HCT116 (cell line): ENCODE data around the gene IL1RAP. TPM values are rescaled to one million over a fixed set of nuclear protein-coding genes. Genes with fewer than 3 reads are reported as not detected.

Experiments used
- ATAC-seq: fragments of 200-7000 bp; cut with Tn5 transposase; 2 replicates; pipeline ENCODE4 v1.9.1; 2020; ENCODE audit warnings: mild to moderate bottlenecking, moderate library complexity
- BruUV-seq: library from RNA; stranded (reverse); fragments of 400-500 nt; replicated peaks from 2 replicates; lab custom pipeline; 2021; lab: Mats Ljungman, UMichigan
- CTCF ChIA-PET: fragments of 300-600 bp; sonication (Branson Sonifier 250); formaldehyde crosslinking; loops from one replicate; lab custom pipeline; 2021; ENCODE audit warnings: antibody characterized with exemption; lab: Charles Lee
- POLR2A ChIA-PET: fragments of 300-600, 350-600 bp; sonication (Branson Sonifier 250); formaldehyde crosslinking; loops from one replicate; lab custom pipeline; 2021; ENCODE audit warnings: antibody characterized with exemption; lab: Charles Lee
- RAD21 ChIA-PET, 2 experiments: fragments of 300-600 bp; sonication (Branson Sonifier 250); formaldehyde crosslinking; loops; one replicate each; lab custom pipeline; 2023; ENCODE audit warnings: low total read pairs in 2 of 2; ENCODE audit not compliant: uncharacterized antibody in 2 of 2, unreplicated experiment in 2 of 2, low non-redundant PET in 1 of 2; lab: Charles Lee
- DNase-seq: peaks from one replicate; pipeline ENCODE4 v3.0.0-alpha.2; 2010; ENCODE audit warnings: low read depth, low spot score
- H2AFZ ChIP-seq: fragments of 200-600 bp; shearing (Covaris generic), sonication (generic); 2 replicates; pipeline ENCODE4 v1.6.1; 2017; ENCODE audit warnings: low read depth, mixed run types, mixed read lengths, antibody characterized with exemption, low read length; ENCODE audit not compliant: poor library complexity, severe bottlenecking
- H3K27ac ChIP-seq: 2 replicates; pipeline ENCODE4 v1.5.1; 2012; ENCODE audit warnings: low read depth, low read length
- H3K27me3 ChIP-seq: fragments of 200-600 bp; sonication (generic); 2 replicates; pipeline ENCODE4 v1.6.1; 2016; ENCODE audit warnings: mixed run types, low read length, mixed read lengths; ENCODE audit not compliant: insufficient read depth
- H3K36me3 ChIP-seq, 2 experiments: fragments of 200-500 bp in 1 of 2; fragments of 200-600 bp in 1 of 2; sonication (Bioruptor generic) in 1 of 2; sonication (generic) in 1 of 2; 2 replicates each; pipeline versions ENCODE4 v1.5.1 to v1.6.1; 2014 to 2016; ENCODE audit warnings: low read length in 2 of 2, inconsistent platforms in 1 of 2, mixed read lengths in 1 of 2, mixed run types in 1 of 2; ENCODE audit not compliant: insufficient read depth in 2 of 2, control insufficient read depth in 1 of 2
- H3K4me1 ChIP-seq, 2 experiments: fragments of 200-600 bp in 1 of 2; sonication (generic) in 1 of 2; 2 replicates each; pipeline versions ENCODE4 v1.5.1 to v1.6.1; 2012 to 2017; ENCODE audit warnings: low read length in 2 of 2, inconsistent platforms in 1 of 2, mild to moderate bottlenecking in 1 of 2, mixed read lengths in 1 of 2, mixed run types in 1 of 2, moderate library complexity in 1 of 2; ENCODE audit not compliant: insufficient read depth in 2 of 2, control insufficient read depth in 1 of 2
- H3K4me2 ChIP-seq: fragments of 200-600 bp; sonication (generic); 2 replicates; pipeline ENCODE4 v1.6.1; 2017; ENCODE audit warnings: mixed run types, low read length, mixed read lengths
- H3K4me3 ChIP-seq, 2 experiments: fragments of 200-600 bp in 1 of 2; sonication (generic) in 1 of 2; replicated peaks in 1 of 2; 2 replicates each; pipeline ENCODE4 v1.5.1; 2011 to 2016; ENCODE audit warnings: low read length in 2 of 2, control low read depth in 1 of 2, low read depth in 1 of 2, mild to moderate bottlenecking in 1 of 2, mixed read lengths in 1 of 2, mixed run types in 1 of 2
- H3K79me2 ChIP-seq: fragments of 200-600 bp; sonication (generic); 2 replicates; pipeline ENCODE4 v1.6.1; 2017; ENCODE audit warnings: mild to moderate bottlenecking, mixed run types, low read length, moderate library complexity, mixed read lengths; ENCODE audit not compliant: insufficient read depth
- H3K9ac ChIP-seq: fragments of 200-600 bp; sonication (generic); 2 replicates; pipeline ENCODE4 v1.6.1; 2016; ENCODE audit warnings: low read length, mixed read lengths
- H3K9me2 ChIP-seq: fragments of 200-600 bp; sonication (generic), shearing (Covaris generic); 2 replicates; pipeline ENCODE4 v1.6.1; 2017; ENCODE audit warnings: mixed run types, mild to moderate bottlenecking, moderate library complexity; ENCODE audit not compliant: insufficient read depth
- H3K9me3 ChIP-seq, 2 experiments: fragments of 200-500 bp in 1 of 2; fragments of 200-600 bp in 1 of 2; sonication (Bioruptor generic) in 1 of 2; sonication (generic) in 1 of 2; 2 replicates each; pipeline ENCODE4 v1.6.1; 2014 to 2017; ENCODE audit warnings: low read length in 2 of 2, mixed read lengths in 2 of 2, inconsistent platforms in 1 of 2, low read depth in 1 of 2, mild to moderate bottlenecking in 1 of 2, mixed run types in 1 of 2, moderate library complexity in 1 of 2; ENCODE audit not compliant: control insufficient read depth in 1 of 2, insufficient read depth in 1 of 2
- H4K20me1 ChIP-seq: fragments of 200-600 bp; sonication (generic), shearing (Covaris generic); 2 replicates; pipeline ENCODE4 v1.6.1; 2017; ENCODE audit warnings: mixed run types, mild to moderate bottlenecking, moderate library complexity; ENCODE audit not compliant: insufficient read depth
- ELF1 ChIP-seq: IDR thresholded peaks from 2 replicates; pipeline ENCODE4 v1.6.1; 2012; ENCODE audit warnings: low read depth, borderline replicate concordance
- EZH2 ChIP-seq: fragments of 200-600 bp; sonication (generic); IDR thresholded peaks from 2 replicates; pipeline ENCODE4 v1.6.1; 2017; ENCODE audit warnings: antibody characterized with exemption, mixed run types
- EZH2phosphoT487 ChIP-seq: fragments of 200-600 bp; IDR thresholded peaks from 2 replicates; pipeline ENCODE4 v1.6.1; 2018; ENCODE audit warnings: antibody characterized with exemption, borderline replicate concordance
- POLR2A ChIP-seq: IDR thresholded peaks from 2 replicates; pipeline ENCODE4 v1.7.0; 2011; ENCODE audit warnings: borderline replicate concordance; ENCODE audit not compliant: insufficient read depth, insufficient read length; ENCODE audit errors: extremely low read depth
- POLR2AphosphoS5 ChIP-seq: IDR thresholded peaks from 2 replicates; pipeline ENCODE4 v1.6.1; 2011; ENCODE audit warnings: mild to moderate bottlenecking, low read depth, low read length, moderate library complexity
- SIN3A ChIP-seq: IDR thresholded peaks from 2 replicates; pipeline ENCODE4 v1.6.1; 2012; ENCODE audit warnings: low read depth
- SRF ChIP-seq: IDR thresholded peaks from 2 replicates; pipeline ENCODE4 v1.6.1; 2012; ENCODE audit warnings: low read depth
- ZFX ChIP-seq: fragments of 450-650 bp; IDR thresholded peaks from 2 replicates; pipeline ENCODE4 v1.6.1; 2017
- intact Hi-C: fragments of 100-400 bp; cut with micrococcal nuclease; formaldehyde crosslinking; loops from 2 replicates; pipeline ENCODE4 v1.10.0; 2022
- total RNA-seq: library from RNA; stranded (reverse); gene quantifications from one replicate; pipeline ENCODE4 v1.2.1, GENCODE V29; 2021; ENCODE audit not compliant: unreplicated experiment
- TF ChIP-seq, protein P1 (sequence below): IDR thresholded peaks from 2 replicates; pipeline ENCODE4 v1.6.1; 2012
- TF ChIP-seq, protein P2 (sequence below): IDR thresholded peaks from 2 replicates; pipeline ENCODE4 v1.6.1; 2012; ENCODE audit warnings: low read depth
- TF ChIP-seq, protein P3 (sequence below): IDR thresholded peaks from 2 replicates; pipeline ENCODE4 v1.6.1; 2011; ENCODE audit warnings: mild to moderate bottlenecking, low read length, moderate library complexity; ENCODE audit not compliant: insufficient replicate concordance; ENCODE audit errors: extremely low read depth

IL1RAP gene
- total RNA-seq, 1 experiment from 2014 or later = 5.8 TPM

DNA sequence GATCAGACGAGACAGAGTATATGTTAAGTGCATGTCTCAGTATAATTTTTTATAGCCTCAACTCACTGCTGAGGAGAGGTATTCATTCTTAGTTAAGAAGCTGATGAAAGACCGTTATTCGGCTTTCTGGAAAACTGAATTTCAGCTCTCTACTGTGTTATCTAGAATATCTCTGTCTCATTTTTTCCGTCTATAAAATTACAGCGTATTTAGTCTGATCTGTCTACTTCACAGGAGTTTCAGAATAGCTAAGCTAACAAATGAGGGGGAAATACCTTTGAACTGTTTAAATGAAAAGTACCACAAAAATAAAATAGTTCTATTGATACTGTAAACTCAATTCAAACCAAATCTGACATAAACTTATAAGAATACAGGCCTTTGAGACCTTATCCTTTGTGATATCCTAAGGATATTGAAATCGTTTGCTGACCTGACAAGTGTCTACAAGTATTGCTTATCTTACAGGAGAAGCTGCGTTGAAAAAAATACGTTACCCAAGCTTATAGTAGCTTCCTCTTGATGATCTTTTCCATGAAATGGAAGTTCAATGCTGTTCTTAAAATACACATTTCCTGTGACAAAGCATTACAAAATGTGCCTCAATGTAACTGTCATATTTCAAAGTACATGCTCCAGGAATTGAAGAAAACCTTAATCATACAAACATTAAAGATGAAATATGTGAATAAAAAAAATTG is 104.6 kb downstream of the IL1RAP start:
- Histone ChIP-seq H3K9me3 (no peaks in the 10 kb centered on the region), H3K4me1 (no peaks in the 10 kb centered on the region), H3K27me3 (no peaks in the 10 kb centered on the region), H3K27ac (no peak overlapping the region), H3K36me3 (no peaks in the 10 kb centered on the region), H2AFZ (no peak overlapping the region), H3K4me2 (no peak overlapping the region), H4K20me1 (no peaks in the 10 kb centered on the region), H3K9me2 (no peaks in the 10 kb centered on the region), H3K79me2 (no peaks in the 10 kb centered on the region), H3K4me3 (no peak overlapping the region), H3K9ac (no peak overlapping the region)
- ChIA-PET POLR2A (no interaction called here), RAD21 (no interaction called here), CTCF (no interaction called here)
- ATAC-seq = no peak
- intact Hi-C loops = no loop called here
- TF ChIP-seq POLR2AphosphoS5 = no peak
- TF ChIP-seq ZFX = no peak
- TF ChIP-seq SIN3A = no peak
- no peak for TF ChIP-seq EZH2
- no peak for TF ChIP-seq ELF1
- no peak for TF ChIP-seq EZH2phosphoT487
- TF ChIP-seq POLR2A = no peak
- TF ChIP-seq, protein P1, sequence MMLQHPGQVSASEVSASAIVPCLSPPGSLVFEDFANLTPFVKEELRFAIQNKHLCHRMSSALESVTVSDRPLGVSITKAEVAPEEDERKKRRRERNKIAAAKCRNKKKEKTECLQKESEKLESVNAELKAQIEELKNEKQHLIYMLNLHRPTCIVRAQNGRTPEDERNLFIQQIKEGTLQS = no peak
- TF ChIP-seq, protein P2, sequence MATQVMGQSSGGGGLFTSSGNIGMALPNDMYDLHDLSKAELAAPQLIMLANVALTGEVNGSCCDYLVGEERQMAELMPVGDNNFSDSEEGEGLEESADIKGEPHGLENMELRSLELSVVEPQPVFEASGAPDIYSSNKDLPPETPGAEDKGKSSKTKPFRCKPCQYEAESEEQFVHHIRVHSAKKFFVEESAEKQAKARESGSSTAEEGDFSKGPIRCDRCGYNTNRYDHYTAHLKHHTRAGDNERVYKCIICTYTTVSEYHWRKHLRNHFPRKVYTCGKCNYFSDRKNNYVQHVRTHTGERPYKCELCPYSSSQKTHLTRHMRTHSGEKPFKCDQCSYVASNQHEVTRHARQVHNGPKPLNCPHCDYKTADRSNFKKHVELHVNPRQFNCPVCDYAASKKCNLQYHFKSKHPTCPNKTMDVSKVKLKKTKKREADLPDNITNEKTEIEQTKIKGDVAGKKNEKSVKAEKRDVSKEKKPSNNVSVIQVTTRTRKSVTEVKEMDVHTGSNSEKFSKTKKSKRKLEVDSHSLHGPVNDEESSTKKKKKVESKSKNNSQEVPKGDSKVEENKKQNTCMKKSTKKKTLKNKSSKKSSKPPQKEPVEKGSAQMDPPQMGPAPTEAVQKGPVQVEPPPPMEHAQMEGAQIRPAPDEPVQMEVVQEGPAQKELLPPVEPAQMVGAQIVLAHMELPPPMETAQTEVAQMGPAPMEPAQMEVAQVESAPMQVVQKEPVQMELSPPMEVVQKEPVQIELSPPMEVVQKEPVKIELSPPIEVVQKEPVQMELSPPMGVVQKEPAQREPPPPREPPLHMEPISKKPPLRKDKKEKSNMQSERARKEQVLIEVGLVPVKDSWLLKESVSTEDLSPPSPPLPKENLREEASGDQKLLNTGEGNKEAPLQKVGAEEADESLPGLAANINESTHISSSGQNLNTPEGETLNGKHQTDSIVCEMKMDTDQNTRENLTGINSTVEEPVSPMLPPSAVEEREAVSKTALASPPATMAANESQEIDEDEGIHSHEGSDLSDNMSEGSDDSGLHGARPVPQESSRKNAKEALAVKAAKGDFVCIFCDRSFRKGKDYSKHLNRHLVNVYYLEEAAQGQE = no peak
- TF ChIP-seq, protein P3, sequence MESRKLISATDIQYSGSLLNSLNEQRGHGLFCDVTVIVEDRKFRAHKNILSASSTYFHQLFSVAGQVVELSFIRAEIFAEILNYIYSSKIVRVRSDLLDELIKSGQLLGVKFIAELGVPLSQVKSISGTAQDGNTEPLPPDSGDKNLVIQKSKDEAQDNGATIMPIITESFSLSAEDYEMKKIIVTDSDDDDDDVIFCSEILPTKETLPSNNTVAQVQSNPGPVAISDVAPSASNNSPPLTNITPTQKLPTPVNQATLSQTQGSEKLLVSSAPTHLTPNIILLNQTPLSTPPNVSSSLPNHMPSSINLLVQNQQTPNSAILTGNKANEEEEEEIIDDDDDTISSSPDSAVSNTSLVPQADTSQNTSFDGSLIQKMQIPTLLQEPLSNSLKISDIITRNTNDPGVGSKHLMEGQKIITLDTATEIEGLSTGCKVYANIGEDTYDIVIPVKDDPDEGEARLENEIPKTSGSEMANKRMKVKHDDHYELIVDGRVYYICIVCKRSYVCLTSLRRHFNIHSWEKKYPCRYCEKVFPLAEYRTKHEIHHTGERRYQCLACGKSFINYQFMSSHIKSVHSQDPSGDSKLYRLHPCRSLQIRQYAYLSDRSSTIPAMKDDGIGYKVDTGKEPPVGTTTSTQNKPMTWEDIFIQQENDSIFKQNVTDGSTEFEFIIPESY = no peak
- no peak for TF ChIP-seq SRF
- no peak for DNase-seq
- BruUV-seq = no TSS peak
